ENCODE results near the gene KDM4D. TPM values are rescaled to one million over a fixed set of nuclear protein-coding genes. Genes with fewer than 3 reads are reported as not detected.

Gene KDM4D
- total and polyA plus RNA-seq, 9 of the 15 experiments (the other 6 are each of a cell fraction or from before 2014, with no cell fraction given), result 0.34 to 1.1 (median 0.50) TPM

- no peak for TF ChIP-seq TSHZ1 (CRISPR knock-in tag; IDR thresholded peaks at IDR 0.05)
Observed at GRCh38 chr11:94960488-94960887, 13.0 kb upstream of the KDM4D start (continued).

GRCh38 chr11:94961255-94961654, 12.3 kb upstream of the KDM4D start:
- WGBS (ENCODE audit: insufficient coverage, low coverage, missing lambda C conversion rate), result 100% methylated on average over 1 of the region's 1 CpG
- Histone ChIP-seq H2AFZ (ENCODE audit: low read depth, low read length) (no peak overlapping the region), H3K79me2 (ENCODE audit: control insufficient read depth, insufficient read depth, low read length) (no peaks in the 10 kb centered on the region), H3K36me3 (ENCODE audit: control insufficient read depth, insufficient read depth, low read length) (peaks cover 53% of the 10 kb centered on the region), H3K9ac (ENCODE audit: insufficient read depth in 1 of 2, low read depth in 2 of 2, low read length in 2 of 2) (no peak overlapping the region), H4K20me1 (replicated peaks; ENCODE audit: control insufficient read depth, insufficient read depth, low read length) (no peaks in the 10 kb centered on the region), H3K27me3 (ENCODE audit: control insufficient read depth in 2 of 2, insufficient read depth in 2 of 2, low read length in 2 of 2) (no peaks in the 10 kb centered on the region), H3K9me1 (ENCODE audit: control insufficient read depth, insufficient read depth, low read length) (no peaks in the 10 kb centered on the region), H3K4me1 (replicated peaks in 1 of 2; ENCODE audit: control insufficient read depth in 2 of 2, insufficient read depth in 2 of 2, low read length in 2 of 2) (no peaks in the 10 kb centered on the region), H3K4me2 (ENCODE audit: insufficient read depth, low read length) (no peak overlapping the region), H3K4me3 (no peak overlapping the region), H3K27ac (ENCODE audit: extremely low read depth, low read depth, low read length) (no peak overlapping the region), H3K9me3 (replicated peaks; ENCODE audit: control insufficient read depth, insufficient read depth, low read depth, low read length) (no peaks in the 10 kb centered on the region)
- DNase-seq (ENCODE audit: extremely low read depth in 1 of 4, low spot score in 3 of 4) (no peak), FAIRE-seq (no peak), ATAC-seq (no peak)
- in situ Hi-C loops (cut with MboI), result no loop called here
- POLR2A ChIA-PET, result interaction anchor here (0.7 to 3.2 kb wide), 4 partner anchors 9 to 38 kb away, joined by 3 to 18 read pairs (median 4); partner anchors contain the start of genes CWC15 and KDM4D
- intact Hi-C loops (cut with micrococcal nuclease), result loop anchor here (10.0 kb wide), 1 partner anchor 196 kb away; the partner anchor contains the start of gene AMOTL1
- no TSS peak for BruUV-seq (replicated peaks)
- CTCF ChIA-PET (ENCODE audit: low intra/inter-chr PET ratio), result no interaction called here
- TF ChIP-seq ZNF184 (CRISPR knock-in tag; IDR thresholded peaks at IDR 0.05), result no peak

Measured in K562 (cell line).